Activated CD8-positive, alpha-beta memory T cell treated with anti-CD3 and anti-CD28 coated beads, Interleukin-2, amount 50 U/mL, for 1 hour (primary cell): ENCODE measurements around the gene FRMD1.

Source experiments
- DNase-seq: peaks from one replicate; pipeline ENCODE4 v3.0.0-alpha.2; 2020; ENCODE audit errors: extremely low read depth

Gene FRMD1

GRCh38 chr6:168055696-168056489 is 23.1 kb downstream of the FRMD1 start:
- DNase-seq, result no peak

- DNase-seq, result no peak
These were observed 24.0 kb downstream of the FRMD1 start for GRCh38 chr6:168054765-168055560.

- no peak for DNase-seq
These were observed 25.0 kb downstream of the FRMD1 start for GRCh38 chr6:168053957-168054471.

DNA sequence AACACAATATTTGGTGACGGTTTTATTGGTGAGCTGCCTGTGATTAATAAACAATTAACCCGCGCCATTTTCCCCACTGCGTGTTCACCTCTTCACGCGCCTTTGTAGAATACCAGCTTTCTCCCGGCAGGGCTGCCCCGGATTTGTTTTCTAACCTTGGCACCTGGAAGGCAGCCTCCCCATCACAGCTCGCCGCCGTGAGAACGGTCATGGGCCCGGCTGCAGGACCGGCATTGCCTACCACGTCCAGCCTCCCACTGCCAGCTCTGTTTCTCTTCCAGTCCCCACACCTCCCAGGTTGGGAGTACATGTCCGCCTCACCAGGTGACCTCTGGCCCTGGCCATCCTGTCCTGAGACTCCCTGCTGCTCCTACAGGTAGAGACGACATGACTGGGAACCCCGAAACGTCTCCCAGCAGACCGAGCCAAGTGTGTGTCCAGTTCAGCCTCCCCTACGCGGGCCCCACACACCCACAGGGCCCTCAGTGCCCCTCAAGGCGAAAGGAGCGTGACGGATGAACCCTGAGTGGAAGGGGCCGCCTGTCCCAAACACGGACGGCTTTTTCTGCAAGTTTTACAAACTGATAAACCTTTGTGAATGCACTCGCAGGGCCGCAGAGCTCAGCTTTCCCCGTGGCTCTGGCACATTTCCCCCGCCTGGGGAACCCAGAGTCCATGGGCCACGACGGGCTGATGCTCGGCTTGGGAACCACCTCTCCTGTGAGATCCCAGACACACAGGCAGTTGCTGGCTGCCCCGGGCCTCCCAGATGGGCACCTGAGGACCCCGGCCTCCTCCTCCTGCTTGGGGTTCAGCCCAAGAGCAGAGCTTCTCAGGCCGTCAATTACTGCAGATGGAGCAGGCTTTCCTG is 25.7 kb downstream of the FRMD1 start:
- no peak for DNase-seq

GRCh38 chr6:168052291-168052891 is 26.6 kb downstream of the FRMD1 start:
- DNase-seq, result no peak

DNA sequence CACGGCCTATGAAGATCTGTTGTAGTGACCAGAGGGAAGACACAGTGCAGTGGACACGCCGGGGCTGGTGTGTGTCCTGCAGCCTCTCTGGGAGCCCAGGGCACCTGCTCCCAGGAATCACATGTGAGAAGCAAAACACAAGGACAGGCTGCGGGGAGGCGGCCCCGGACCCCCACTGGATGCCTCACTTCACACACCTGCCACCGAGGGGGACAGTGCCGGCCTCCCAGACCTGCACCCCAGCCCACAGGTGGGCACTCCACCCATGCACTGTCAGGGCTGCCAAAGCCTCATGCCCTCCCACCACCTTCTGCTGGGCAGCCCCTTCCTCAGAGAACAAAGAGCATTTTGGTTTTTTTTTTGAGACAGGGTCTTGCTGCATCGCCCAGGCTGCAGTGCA is 27.4 kb downstream of the FRMD1 start:
- no peak for DNase-seq

DNA sequence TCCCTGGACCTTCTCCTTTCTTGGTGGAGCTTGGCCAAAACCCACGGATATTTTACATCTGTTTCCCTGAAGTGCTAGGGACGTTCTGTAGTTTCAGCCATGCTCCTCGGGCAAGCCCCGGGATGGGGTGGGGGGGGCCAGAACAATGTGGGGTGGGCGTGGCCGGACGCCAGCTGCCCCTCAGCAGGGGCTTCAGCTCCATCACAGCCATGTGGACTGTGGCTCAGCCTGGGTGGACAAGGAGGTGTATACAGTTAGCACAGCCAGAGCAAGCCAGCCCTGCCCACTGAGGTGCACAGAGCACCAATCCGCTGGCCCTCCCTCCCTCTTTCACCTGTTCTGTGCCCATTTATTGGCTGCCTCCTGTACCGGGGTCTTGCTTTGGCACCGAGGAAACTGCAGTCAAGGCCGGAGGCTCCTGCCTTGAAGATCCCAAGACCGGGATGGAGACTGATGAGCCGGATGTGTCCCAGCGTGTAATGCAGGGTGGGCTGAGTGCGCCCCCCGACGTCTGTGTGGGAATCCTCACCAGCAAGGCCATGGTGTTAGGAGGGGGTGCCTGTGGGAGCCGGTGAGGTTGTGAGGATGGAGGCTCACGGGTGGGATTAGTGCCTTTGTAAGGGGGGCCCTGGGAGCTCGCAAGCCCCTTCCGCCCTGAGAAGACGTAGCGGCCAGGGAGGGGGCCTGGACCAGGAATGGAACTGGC is 28.0 kb downstream of the FRMD1 start:
- DNase-seq, result no peak

DNA sequence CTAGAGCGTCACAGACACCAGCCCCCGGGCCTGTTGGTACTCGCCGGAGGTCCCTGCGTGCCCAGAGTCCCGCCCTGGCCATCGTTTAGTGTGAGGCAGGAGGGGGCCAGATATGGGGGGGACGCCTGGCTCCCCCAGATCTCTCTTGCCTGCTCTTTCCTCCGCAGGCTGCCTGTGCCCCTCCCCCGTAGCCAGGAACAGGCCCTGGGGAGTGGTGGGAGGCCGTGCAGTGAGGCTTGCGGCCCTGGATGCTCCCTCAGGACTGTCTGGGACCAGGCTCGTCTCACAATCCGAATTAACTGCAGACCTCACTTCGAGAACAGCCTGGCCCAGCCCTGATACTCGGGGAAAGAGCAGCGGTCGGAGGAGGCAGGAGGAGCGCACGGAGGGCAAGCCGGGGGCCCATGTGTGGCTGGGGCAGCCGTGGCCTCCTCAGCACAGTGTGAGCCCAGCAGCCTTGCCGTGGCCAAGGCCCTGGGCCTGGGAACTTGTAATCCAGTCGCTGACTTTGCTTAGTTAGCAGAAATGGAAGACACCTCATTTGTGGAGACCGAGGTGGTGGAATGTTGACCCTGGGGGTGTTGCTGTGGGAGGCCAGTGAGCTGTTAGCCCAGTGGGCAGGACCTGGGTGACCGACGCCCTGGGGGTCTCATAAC is 28.7 kb downstream of the FRMD1 start:
- no peak for DNase-seq

DNA sequence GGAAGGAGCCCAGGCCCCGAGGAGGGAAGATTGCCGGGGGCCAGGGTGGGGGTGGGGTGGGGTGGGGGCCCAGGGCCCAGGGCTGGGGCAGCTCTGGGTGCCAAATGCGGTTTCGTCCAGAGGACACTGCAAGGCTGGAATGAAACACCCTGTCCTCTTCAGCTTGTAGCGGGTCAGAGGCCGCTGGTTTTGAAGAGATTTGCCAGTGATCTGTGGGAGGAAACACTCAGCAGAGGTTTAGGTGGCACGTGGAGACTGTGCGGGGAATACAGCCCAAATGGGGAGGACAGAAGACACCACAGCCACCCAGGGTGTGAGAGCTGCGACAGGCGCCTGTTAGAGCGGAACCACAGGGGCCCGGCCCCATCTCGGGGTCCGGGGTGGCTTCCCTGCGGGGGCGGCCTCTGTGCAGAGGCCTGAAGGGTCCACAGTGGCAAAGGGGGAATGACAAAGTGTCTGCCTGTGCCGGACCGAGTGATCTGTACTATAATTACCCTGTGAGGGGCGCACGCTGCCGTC is 29.2 kb downstream of the FRMD1 start:
- DNase-seq, result no peak

DNA sequence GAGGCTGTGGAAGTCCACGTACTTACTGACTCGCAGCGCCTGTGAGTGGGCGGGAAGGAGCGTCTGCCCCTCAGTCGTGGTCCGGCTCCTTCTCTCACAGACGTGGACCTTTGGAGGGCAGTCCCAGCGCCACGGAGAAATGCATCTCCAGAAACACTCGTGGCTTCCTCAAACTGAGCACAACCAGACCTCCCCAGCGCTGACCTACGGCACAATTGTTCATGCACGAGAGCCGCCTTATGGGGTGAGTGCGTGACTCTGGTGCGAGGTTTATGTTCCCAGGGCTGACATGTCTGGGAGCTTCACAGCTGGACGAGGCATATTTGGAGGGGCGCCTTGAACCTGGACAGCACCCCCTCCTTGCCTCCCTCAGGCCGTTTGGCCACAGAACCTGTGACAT is 29.7 kb downstream of the FRMD1 start:
- no peak for DNase-seq

DNA sequence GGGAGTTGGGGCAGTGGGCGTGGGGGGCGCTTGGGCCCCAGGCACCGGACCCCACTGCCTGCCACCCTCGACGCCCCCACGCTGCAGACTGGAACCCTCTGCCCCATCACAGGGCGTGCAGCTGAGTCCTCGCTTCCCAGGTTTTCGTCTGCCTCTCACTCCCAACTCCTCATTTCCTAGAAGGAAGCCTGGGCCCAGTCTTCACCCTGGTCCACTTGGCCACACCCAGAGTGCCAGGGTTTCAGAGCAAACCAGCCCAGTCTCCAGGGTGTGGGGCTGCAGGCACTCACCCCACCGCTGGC is 30.3 kb downstream of the FRMD1 start:
- DNase-seq, result no peak

GRCh38 chr6:168047841-168048723 is 30.9 kb downstream of the FRMD1 start:
- no peak for DNase-seq

DNA sequence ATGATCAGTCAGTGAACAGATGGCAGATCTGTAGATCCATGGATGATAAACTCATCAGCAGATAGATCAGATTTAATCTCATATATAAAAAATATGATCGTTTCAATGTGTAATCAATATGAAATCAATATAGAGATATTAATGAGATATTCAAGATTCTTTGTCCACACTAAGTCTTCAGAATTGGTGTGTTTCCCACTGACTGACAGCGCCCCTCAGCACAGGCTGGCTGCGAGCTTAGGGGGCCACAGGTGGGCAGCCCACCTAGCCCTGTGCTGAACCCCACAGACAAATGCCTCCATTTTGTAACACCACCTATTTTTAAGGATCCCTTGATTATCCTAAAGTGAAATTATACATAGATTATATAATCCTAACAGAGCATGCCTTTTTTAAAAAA is 32.3 kb downstream of the FRMD1 start:
- DNase-seq, result no peak

GRCh38 chr6:168045706-168046620 is 33.0 kb downstream of the FRMD1 start:
- no peak for DNase-seq

DNA sequence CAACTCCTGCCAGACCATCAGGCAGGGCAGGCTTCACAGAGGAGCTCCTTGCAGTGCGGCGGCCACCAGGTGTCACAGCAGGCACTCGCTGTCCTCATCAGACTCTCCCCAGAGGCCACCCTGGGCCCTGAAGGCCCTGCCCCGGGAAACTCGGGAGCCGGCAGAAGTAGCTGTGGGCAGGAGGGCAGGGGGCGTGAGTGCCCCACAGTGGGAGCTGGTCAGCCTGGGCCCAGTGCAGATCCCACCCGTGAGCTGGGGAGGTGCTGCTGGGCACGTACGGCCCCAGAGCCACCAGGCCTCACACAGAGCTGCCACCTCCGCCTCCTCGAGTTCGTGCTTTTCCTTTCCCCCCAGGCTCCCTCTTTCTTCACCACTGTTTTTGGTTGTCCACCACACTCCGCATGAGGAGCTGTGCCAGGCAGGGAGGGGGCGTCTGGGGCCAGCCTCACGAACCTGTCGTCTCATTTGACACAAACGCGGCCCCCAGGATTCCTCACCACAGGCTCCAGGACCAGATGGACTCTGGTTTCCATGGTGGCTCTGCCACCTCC is 33.8 kb downstream of the FRMD1 start:
- DNase-seq, result no peak

DNA sequence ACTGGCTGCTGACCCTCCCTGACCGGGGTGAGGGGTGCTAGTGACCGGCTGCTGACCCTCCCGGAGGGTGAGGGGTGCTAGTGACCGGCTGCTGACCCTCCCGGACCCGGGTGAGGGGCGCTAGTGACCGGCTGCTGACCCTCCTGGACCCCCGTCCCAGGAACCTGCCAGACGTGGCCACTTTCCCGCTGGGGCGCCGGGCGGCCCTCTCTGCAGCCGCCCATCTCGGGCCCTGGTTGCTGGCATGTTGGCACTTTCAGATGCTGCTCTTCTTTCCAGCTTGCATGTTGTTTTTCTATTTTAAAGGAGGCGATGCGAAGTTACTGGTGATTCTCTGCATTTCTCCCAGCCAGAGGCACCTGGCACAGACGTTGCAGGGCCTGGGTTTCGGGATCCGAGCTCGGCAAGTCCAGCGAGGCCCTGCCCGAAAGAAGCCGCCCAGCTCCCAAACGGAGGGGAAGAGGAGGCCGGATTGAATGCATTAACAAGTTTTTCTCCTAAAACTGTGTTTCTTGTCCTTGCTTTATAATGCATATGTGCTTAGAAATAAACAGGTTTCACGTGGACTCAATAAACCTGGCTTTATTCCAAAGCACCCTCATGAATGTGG is 34.4 kb downstream of the FRMD1 start:
- DNase-seq, result no peak

- DNase-seq, result no peak
These were observed 35.1 kb downstream of the FRMD1 start for GRCh38 chr6:168043848-168044415.
